Erythroblast (primary cell): ENCODE measurements around the gene RNF6.

Experiments
- GATA1 ChIP-seq: IDR thresholded peaks from 2 replicates; pipeline ENCODE4 v1.6.1; 2011; ENCODE audit warnings: low read depth, mild to moderate bottlenecking, control low read depth, low read length, moderate library complexity
- POLR2A ChIP-seq: IDR thresholded peaks from 2 replicates; pipeline ENCODE4 v1.6.1; 2011; ENCODE audit warnings: mild to moderate bottlenecking, low read length

DNA sequence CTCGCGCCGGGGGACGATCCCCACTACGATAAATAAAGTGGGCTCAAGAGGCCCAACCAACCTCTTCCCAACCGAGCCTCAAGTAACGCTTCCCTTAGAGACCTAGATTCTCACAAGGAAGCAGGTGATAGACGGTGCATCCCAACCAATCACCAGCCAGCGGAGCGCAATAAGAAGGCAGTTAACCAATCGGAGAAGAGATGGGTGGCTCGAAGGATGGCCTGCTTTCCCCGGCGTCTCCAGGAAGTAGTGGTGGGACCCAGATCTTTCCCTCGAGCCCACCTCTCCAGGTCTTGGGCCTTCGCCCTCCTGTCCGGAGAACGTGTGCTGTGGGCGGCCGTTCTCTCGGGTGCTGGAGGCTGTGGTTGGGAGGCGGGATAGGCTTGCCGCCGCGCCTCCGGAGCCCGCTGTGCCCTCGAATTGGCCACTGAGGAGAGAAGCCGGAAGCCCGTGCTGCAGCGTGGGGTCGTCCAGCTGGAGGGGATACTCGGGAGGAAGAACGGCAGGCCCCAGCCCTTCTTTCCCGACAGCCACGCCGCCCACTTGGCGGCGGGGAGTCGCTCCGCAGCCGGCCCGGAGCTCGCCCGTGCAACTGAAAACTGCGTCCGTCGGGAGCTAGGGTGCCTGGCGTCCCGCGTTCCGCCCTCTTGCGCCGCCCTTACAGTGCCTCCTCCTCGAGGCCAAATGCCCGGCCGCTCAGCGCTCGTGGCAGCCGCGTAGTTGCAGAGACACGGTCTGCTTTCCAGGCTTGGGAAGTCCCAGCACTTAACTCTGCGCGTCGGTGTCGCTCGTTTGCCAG is at the start of gene RNF6:
- TF ChIP-seq POLR2A (peak; percentile 92), GATA1 (no peak)
